GM18909 (cell line): Measurements from ENCODE around the gene MGMT.

ENCODE experiments used
- ATAC-seq: cut with Tn5 transposase; IDR thresholded peaks from one replicate; pipeline ENCODE4 v1.9.1; 2021; ENCODE audit warnings: mild to moderate bottlenecking; ENCODE audit not compliant: unreplicated experiment, poor library complexity

MGMT gene

GRCh38 chr10:129643266-129643665, 176.2 kb downstream of the MGMT start:
- ATAC-seq = no peak

- ATAC-seq = no peak
Observed at GRCh38 chr10:129645487-129645886, 178.4 kb downstream of the MGMT start.

GRCh38 chr10:129646973-129647372, 179.9 kb downstream of the MGMT start:
- no peak for ATAC-seq

- no peak for ATAC-seq
Observed at GRCh38 chr10:129647590-129647989, 180.5 kb downstream of the MGMT start.

GRCh38 chr10:129648856-129649255, 181.8 kb downstream of the MGMT start:
- no peak for ATAC-seq

GRCh38 chr10:129652021-129652420, 185.0 kb downstream of the MGMT start:
- no peak for ATAC-seq

GRCh38 chr10:129652521-129653201, 185.6 kb downstream of the MGMT start:
- ATAC-seq = no peak

GRCh38 chr10:129653428-129653827, 186.4 kb downstream of the MGMT start:
- ATAC-seq = no peak

GRCh38 chr10:129653861-129654260, 186.8 kb downstream of the MGMT start:
- ATAC-seq = no peak

GRCh38 chr10:129654461-129654860, 187.4 kb downstream of the MGMT start:
- ATAC-seq = no peak

- ATAC-seq = no peak
Observed at GRCh38 chr10:129655007-129655678, 188.1 kb downstream of the MGMT start.

- no peak for ATAC-seq
Observed at GRCh38 chr10:129655679-129656031, 188.6 kb downstream of the MGMT start.

GRCh38 chr10:129656642-129657041, 189.6 kb downstream of the MGMT start:
- no peak for ATAC-seq

GRCh38 chr10:129657297-129658017, 190.4 kb downstream of the MGMT start:
- ATAC-seq = no peak

GRCh38 chr10:129658376-129659072, 191.5 kb downstream of the MGMT start:
- no peak for ATAC-seq

GRCh38 chr10:129659508-129660268, 192.6 kb downstream of the MGMT start:
- ATAC-seq = no peak

GRCh38 chr10:129660569-129660968, 193.5 kb downstream of the MGMT start:
- no peak for ATAC-seq

GRCh38 chr10:129662426-129662825, 195.4 kb downstream of the MGMT start:
- ATAC-seq = no peak

- ATAC-seq = no peak
Observed at GRCh38 chr10:129670124-129670523, 203.1 kb downstream of the MGMT start.

GRCh38 chr10:129673292-129673691, 206.3 kb downstream of the MGMT start:
- no peak for ATAC-seq
